ENCODE results near the gene TNFSF9.

The TNFSF9 gene

GRCh38 chr19:6530386-6531162 is at the start of gene TNFSF9:
Gene TNFSF9, plus strand, starts transcription at chr19:6531026. Its CDS starts 11 bp downstream, at chr19:6531037.
- DNase-seq (ENCODE audit: low read depth) = peak; percentile 80
- no peak for TF ChIP-seq CTCF (conservative IDR thresholded peaks at IDR 0.05; ENCODE audit: low read length)
- peak within 1 kb of the TSS; percentile 92 for H3K4me3 ChIP-seq (ENCODE audit: low read length)

GRCh38 chr19:6481541-6482342 is 49.1 kb upstream of the TNFSF9 start, which contains the start of gene DENND1C:
Gene DENND1C, minus strand, starts transcription at chr19:6481787. Its CDS starts 92 bp downstream, at chr19:6481695.
- no peak for DNase-seq (ENCODE audit: low read depth)
- no peak within 1 kb of the TSS for H3K4me3 ChIP-seq (ENCODE audit: low read length)
- peak; percentile 46 for TF ChIP-seq CTCF (conservative IDR thresholded peaks at IDR 0.05; ENCODE audit: low read length)

GRCh38 chr19:6482343-6482686 is 48.5 kb upstream of the TNFSF9 start:
- TF ChIP-seq CTCF (conservative IDR thresholded peaks at IDR 0.05; ENCODE audit: low read length) = no peak
- no peak overlapping the region for H3K4me3 ChIP-seq (ENCODE audit: low read length)
- DNase-seq (ENCODE audit: low read depth) = no peak

GRCh38 chr19:6483235-6483634 is 47.6 kb upstream of the TNFSF9 start:
- no peak for TF ChIP-seq CTCF (conservative IDR thresholded peaks at IDR 0.05; ENCODE audit: low read length)
- no peak for DNase-seq (ENCODE audit: low read depth)
- no peak overlapping the region for H3K4me3 ChIP-seq (ENCODE audit: low read length)

- no peak for DNase-seq (ENCODE audit: low read depth)
- H3K4me3 ChIP-seq (ENCODE audit: low read length) = no peak overlapping the region
- TF ChIP-seq CTCF (conservative IDR thresholded peaks at IDR 0.05; ENCODE audit: low read length) = no peak
Observed at GRCh38 chr19:6484230-6484629, 46.6 kb upstream of the TNFSF9 start.

- DNase-seq (ENCODE audit: low read depth) = no peak
Observed at GRCh38 chr19:6484831-6485230, 46.0 kb upstream of the TNFSF9 start.

More at GRCh38 chr19:6484831-6485230, 46.0 kb upstream of the TNFSF9 start:
- no peak for TF ChIP-seq CTCF (conservative IDR thresholded peaks at IDR 0.05; ENCODE audit: low read length)
- no peak overlapping the region for H3K4me3 ChIP-seq (ENCODE audit: low read length)
